ENCODE measurements around the gene ARL6IP4.

GRCh38 chr12:122947352-122947792, 33.1 kb upstream of the ARL6IP4 start:
- TF ChIP-seq, protein P1, sequence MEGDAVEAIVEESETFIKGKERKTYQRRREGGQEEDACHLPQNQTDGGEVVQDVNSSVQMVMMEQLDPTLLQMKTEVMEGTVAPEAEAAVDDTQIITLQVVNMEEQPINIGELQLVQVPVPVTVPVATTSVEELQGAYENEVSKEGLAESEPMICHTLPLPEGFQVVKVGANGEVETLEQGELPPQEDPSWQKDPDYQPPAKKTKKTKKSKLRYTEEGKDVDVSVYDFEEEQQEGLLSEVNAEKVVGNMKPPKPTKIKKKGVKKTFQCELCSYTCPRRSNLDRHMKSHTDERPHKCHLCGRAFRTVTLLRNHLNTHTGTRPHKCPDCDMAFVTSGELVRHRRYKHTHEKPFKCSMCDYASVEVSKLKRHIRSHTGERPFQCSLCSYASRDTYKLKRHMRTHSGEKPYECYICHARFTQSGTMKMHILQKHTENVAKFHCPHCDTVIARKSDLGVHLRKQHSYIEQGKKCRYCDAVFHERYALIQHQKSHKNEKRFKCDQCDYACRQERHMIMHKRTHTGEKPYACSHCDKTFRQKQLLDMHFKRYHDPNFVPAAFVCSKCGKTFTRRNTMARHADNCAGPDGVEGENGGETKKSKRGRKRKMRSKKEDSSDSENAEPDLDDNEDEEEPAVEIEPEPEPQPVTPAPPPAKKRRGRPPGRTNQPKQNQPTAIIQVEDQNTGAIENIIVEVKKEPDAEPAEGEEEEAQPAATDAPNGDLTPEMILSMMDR (IDR thresholded peaks at IDR 0.05), result no peak
- TF ChIP-seq ZFX (IDR thresholded peaks at IDR 0.05; ENCODE audit: borderline replicate concordance), result no peak
